ENCODE data around the gene TSFM.

Gene TSFM

GRCh38 chr12:57744777-57745484 is 37.7 kb upstream of the TSFM start, which contains the start of gene TSPAN31:
Gene TSPAN31, plus strand, starts transcription at chr12:57745039. Its CDS starts 116 bp downstream, at chr12:57745155.
- Histone ChIP-seq H3K27me3 (peaks cover 10% of the 10 kb centered on the region), H3K4me3 (ENCODE audit: low read depth, low read length) (peak within 1 kb of the TSS; percentile 96), H3K4me1 (peaks cover 3% of the 10 kb centered on the region; the same call in 1 of the 2 replicates), H3K36me3 (peaks cover 35% of the 10 kb centered on the region), H3K9me3 (no peaks in the 10 kb centered on the region)
- TF ChIP-seq CTCF (IDR thresholded peaks at IDR 0.05; ENCODE audit: low read depth, low read length): no peak
- DNase-seq: peak; percentile 96

- Histone ChIP-seq H3K36me3 (peaks cover 39% of the 10 kb centered on the region), H3K27me3 (peaks cover 6% of the 10 kb centered on the region; the same call in 1 of the 2 replicates), H3K4me3 (ENCODE audit: low read depth, low read length) (peak overlapping the region; percentile 96), H3K9me3 (no peaks in the 10 kb centered on the region), H3K4me1 (peaks cover 3% of the 10 kb centered on the region; the same call in 1 of the 2 replicates)
- DNase-seq: no peak
- no peak for TF ChIP-seq CTCF (IDR thresholded peaks at IDR 0.05; ENCODE audit: low read depth, low read length)
Measured at GRCh38 chr12:57745485-57745881, 37.1 kb upstream of the TSFM start.

- Histone ChIP-seq H3K36me3 (peaks cover 44% of the 10 kb centered on the region), H3K4me1 (peaks cover 3% of the 10 kb centered on the region; the same call in 1 of the 2 replicates), H3K27me3 (peaks cover 1% of the 10 kb centered on the region; the same call in 1 of the 2 replicates), H3K9me3 (no peaks in the 10 kb centered on the region), H3K4me3 (ENCODE audit: low read depth, low read length) (peak overlapping the region; percentile 96)
- no peak for DNase-seq
- no peak for TF ChIP-seq CTCF (IDR thresholded peaks at IDR 0.05; ENCODE audit: low read depth, low read length)
Measured at GRCh38 chr12:57746025-57746424, 36.6 kb upstream of the TSFM start.

- Histone ChIP-seq H3K36me3 (peaks cover 48% of the 10 kb centered on the region), H3K27me3 (no peaks in the 10 kb centered on the region), H3K4me3 (ENCODE audit: low read depth, low read length) (no peak overlapping the region), H3K4me1 (peaks cover 7% of the 10 kb centered on the region), H3K9me3 (no peaks in the 10 kb centered on the region)
- no peak for DNase-seq
- TF ChIP-seq CTCF (IDR thresholded peaks at IDR 0.05; ENCODE audit: low read depth, low read length): no peak
Measured at GRCh38 chr12:57749061-57749460, 33.5 kb upstream of the TSFM start.

- peaks cover 3% of the 10 kb centered on the region for H3K27me3 ChIP-seq
- H3K9me3 ChIP-seq: no peaks in the 10 kb centered on the region
- H3K4me3 ChIP-seq (ENCODE audit: low read depth, low read length): peak overlapping the region; percentile 92
- H3K4me1 ChIP-seq: peaks cover 4% of the 10 kb centered on the region; the same call in 1 of the 2 replicates
- peaks cover 48% of the 10 kb centered on the region for H3K36me3 ChIP-seq
- no peak for TF ChIP-seq CTCF (IDR thresholded peaks at IDR 0.05; ENCODE audit: low read depth, low read length)
- DNase-seq: no peak
Measured at GRCh38 chr12:57750561-57751431, 31.8 kb upstream of the TSFM start.

Measured in BE2C (cell line).